GM19193 (cell line): ENCODE results near the gene SSC4D.

Source experiments
- POLR2A ChIP-seq: IDR thresholded peaks from 4 replicates; pipeline ENCODE4 v1.6.1; 2011; ENCODE audit not compliant: insufficient read depth, insufficient read length; ENCODE audit errors: extremely low read depth

The SSC4D gene

DNA sequence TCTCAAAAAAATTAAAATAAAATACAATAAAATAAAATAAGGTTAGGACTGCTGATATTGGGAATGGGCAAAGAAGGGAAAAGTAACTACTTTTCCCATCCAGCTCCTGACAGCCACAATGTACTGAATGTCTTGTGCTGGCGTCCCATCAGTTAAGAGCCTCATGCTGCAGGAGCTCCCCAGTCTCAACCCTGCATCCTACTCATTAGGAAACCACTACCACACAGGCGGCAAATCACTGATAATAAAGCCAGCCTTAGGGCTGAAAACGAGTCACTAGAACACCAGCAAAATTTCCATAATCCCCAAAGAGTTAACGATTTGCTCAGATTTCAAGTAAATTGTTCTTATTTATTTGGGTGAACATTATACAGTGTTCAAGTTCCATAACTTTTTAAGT lies 55.0 kb downstream of the SSC4D start:
- no peak for TF ChIP-seq POLR2A

DNA sequence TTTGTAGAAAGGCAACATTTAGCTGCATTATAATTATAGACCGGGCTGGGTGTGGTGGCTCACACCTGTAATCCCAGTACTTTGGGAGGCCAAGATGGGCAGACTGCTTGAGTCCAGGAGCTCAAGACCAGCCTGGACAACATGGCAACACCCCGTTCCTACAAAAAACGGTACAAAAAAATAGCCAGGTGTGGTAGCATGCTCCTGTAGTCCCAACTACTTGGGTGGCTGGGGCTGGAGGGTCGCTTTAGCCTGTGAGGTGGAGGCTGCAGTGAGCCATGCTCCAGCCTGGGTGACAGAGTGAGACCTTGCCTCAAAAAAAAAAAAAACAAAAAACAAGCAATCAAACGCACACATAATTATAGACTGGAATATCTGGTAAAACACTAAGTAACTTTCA lies 55.8 kb downstream of the SSC4D start:
- no peak for TF ChIP-seq POLR2A

DNA sequence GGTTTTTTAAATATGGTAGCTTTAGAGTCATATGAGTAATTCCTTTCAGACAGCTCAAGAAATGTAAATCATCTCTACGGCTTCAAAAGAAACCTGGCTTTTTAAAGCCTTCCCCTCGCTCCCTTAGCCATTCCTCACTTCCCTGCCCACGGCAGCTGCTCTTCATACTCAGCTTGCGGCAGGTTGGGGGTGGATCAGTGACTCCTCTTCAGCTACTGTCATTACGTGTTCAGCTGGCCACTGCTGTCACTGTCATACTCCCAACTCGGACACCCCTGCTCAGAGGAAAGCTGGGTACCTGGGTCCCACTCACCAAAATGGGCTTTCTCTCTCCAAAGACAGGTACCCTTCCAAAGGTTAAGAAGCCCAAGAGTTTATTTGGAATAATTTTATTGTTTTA lies 57.3 kb downstream of the SSC4D start:
- no peak for TF ChIP-seq POLR2A

DNA sequence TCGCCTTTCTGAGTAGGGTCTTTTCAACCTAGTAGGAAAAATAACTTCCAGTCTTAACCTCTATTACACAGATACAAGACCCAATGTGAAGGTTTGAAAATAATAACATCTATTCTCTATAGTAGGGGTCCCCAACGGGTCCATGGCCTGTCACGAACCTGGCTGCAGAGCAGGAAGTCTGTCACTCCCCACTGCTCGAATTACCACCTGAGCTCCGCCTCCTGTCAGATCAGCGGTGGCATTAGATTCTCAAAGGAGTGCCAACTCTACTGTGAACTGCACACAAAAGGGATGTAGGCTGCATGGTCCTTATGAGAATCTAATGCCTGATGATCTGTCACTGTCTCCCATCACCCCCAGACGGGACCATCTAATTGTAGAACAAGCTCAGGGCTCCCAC lies 58.1 kb downstream of the SSC4D start:
- no peak for TF ChIP-seq POLR2A

DNA sequence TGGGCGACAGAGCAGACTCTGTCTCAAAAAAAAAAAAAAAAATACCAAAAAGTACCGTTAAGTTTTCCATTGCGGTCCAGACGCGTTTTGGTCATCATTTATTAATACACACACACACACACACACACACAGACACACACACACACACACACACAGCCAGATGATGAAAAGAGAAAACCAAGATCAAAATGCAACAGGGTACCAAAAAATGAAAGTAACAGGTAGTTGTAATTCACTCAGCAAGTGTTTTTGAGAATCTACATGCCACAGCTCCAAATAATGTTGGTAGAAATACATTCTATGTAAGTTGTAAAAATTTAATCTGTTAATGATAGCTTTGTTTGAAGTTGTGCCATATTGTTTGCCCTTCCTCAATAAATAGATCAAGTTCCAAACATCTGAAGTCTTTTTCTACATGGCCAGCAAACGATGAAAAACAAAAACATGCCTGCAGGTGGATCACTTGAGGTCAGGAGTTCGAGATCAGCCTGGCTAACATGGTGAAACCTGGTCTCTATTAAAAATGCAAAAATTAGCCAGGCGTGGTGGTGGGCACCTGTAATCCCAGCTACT lies 60.1 kb downstream of the SSC4D start:
- TF ChIP-seq POLR2A: no peak

DNA sequence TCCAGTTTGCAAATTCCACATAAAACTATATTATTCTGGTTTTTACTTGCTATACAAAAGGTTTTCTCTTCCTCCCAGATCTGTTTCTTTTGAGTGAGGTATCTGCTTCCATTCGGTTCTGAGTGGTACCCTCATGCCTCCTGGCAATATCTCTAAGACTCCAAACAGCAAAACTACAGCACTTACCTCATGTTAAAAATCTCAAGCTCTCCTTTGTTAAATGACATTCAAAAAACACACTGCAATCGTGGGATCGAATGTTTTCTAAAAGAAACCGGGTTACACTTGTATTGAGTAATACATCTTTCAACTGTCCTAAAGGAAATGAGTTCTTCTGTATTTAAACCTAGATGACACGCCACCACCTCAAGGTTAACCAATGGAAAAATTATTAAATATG lies 61.8 kb downstream of the SSC4D start:
- TF ChIP-seq POLR2A: no peak

DNA sequence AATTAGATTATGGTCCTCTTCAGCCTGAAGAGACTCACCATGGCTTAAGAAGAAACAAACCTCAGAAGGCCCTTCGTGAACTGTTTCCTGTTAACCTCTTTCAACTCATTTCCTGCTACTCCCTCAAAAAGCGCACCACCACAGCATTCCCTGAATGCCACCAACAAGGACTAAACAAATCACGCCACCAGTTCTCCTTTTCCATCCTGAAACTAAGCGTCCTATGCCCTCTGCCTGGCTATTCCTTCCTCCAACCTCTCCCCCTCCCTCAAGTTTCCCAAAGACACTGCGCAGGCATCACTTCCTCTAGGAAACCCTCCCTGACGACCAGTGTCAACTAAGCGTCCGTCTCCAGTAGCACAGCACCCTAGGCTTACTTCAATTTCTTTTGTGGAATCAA lies 62.7 kb downstream of the SSC4D start:
- TF ChIP-seq POLR2A: no peak

DNA sequence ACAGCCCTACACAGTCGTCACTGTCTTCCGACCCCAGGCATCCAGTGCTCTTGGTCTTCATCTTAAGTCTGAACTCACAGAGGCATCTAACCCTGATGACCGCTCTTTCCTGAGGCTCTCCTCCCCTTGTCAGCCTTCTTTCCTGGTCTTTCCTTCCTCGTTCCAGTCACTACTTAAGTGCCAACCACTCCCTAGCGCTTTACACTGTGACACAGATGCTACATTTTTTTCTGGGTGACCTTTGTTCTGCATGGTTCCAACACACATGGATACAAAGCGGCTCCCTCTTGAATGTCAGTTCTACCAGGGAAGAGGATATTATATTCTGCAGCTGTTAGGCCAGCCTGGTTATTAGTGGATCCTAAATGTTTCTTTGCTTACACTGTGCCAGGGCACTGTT lies 63.4 kb downstream of the SSC4D start:
- TF ChIP-seq POLR2A: no peak

DNA sequence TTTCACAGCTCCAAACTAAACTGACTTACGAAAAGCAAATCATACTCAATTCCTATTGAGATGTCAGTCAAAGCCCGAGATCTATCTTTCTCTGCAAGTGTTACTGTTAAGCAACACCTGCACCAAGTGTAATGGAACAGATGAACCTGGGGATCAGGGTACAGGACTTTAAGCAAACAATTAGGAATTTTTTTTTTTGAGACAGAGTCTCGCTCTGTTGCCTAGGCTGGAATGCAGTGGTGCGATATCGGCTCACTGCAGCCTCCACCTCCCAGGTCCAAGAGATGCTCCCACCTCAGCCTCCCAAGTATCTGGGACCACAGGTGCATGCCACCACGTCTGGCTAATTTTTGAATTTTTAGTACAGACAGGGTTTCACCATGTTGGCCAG lies 65.6 kb downstream of the SSC4D start:
- TF ChIP-seq POLR2A: no peak

DNA sequence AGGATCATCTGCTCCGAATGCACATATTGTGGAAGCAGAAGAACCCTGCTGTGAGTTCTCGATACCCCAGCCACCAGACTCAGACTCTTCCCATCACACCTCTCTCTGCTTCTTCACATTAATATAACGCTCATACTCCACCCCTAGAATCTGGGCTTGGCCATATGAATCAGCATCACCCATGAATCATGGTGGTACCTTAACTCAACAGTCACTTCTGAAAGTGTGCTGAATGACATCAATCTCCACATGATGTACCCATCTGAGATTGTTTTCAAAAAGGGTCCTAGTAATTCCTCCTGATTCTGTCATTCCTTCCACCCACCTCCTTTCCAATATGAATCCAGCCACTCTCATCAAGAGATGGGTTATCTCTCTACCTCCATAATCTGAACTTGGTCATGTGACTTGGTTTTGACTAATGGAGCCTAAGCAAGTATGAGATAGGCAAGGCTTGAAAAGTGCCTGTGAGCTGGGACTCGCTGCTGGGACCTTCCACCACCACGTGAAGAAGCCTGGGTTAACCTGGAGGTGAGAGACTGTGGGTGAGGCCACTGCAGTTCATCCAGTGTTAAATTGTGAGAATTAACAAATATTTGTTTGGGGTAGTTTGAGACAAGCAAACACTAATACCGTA lies 66.1 kb downstream of the SSC4D start:
- no peak for TF ChIP-seq POLR2A

DNA sequence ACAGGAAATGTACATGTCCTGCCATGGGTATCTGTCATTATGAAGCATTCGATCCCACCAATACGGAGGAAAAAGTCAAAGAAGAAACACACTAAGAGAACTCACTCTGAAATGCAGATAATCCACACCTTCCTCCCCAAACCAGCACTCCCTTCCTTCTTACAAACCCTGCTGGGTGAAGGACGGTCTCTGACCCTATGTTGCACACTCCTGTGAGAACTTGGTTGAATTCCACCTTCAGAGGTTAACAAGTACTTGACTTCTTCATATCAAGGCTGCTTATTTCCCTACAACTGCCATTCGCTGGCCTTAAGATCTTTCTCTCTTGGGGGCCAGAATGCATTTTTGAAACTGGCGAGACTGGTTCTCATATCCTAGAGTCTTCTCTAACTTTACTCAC lies 67.3 kb downstream of the SSC4D start:
- no peak for TF ChIP-seq POLR2A

DNA sequence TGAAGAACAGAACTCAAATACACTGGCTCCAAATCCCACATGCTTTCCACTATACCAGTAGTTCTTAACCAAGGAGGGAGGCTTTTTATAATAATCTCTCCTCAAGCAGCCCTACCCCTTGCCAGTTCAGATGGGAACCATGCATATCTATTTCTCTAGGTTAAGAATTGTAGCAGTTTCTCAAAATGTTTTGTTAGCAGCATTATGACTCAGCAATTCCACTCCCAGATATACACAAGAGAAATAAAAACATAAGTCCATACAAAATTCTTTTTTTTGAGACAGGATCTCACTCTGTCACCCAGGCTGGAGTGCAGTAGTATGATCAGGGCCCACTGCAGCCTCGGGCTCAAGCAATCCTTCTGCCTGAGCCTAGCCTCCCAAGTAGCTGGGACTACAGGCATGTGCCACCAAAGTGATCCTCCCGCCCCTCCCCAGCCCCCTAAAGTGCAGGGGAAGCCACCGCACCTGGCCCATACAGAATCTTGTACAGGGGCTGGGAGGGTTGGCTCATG lies 68.8 kb downstream of the SSC4D start:
- no peak for TF ChIP-seq POLR2A
